SK-N-SH (cell line): ENCODE measurements around the gene FBXL7. TPM values are rescaled to one million over a fixed set of nuclear protein-coding genes. Genes with fewer than 3 reads are reported as not detected.

Experiments
- CTCF ChIA-PET: fragments of 300-600, 350-600 bp; formaldehyde crosslinking; extraction: SDS; loops from one replicate; lab custom pipeline; 2021; lab: Yijun Ruan, JAX
- POLR2A ChIA-PET: fragments of 350-600 bp; sonication (Branson Sonifier 250); formaldehyde crosslinking; extraction: SDS; loops from one replicate; lab custom pipeline; 2020; ENCODE audit warnings: antibody characterized with exemption, inconsistent platforms; lab: Yijun Ruan, JAX
- DNase-seq: peaks from one replicate; pipeline ENCODE4 v3.0.0; 2012
- H2AFZ ChIP-seq: fragments of 200-600 bp; sonication (generic); 2 replicates; pipeline ENCODE4 v1.8.1; 2016; ENCODE audit warnings: antibody characterized with exemption, mild to moderate bottlenecking, low read depth
- H3F3A ChIP-seq: fragments of 200-600 bp; sonication (generic); replicated peaks from 2 replicates; pipeline ENCODE3; 2016; ENCODE audit warnings: antibody characterized with exemption, mild to moderate bottlenecking; ENCODE audit not compliant: insufficient read depth
- H3K27ac ChIP-seq, 2 experiments: fragments of 200-500 bp in 1 of 2; fragments of 200-600 bp in 1 of 2; sonication (Bioruptor generic) in 1 of 2; sonication (generic), shearing (Covaris generic) in 1 of 2; 2 replicates each; pipeline versions ENCODE4 v1.5.1 to v1.6.1; 2014 to 2016; ENCODE audit warnings: low read depth in 2 of 2, inconsistent platforms in 1 of 2, low read length in 1 of 2, mild to moderate bottlenecking in 1 of 2, mixed read lengths in 1 of 2
- H3K27me3 ChIP-seq: fragments of 200-600 bp; sonication (generic), shearing (Covaris generic); 2 replicates; pipeline ENCODE4 v1.6.1; 2016; ENCODE audit warnings: mixed run types; ENCODE audit not compliant: insufficient read depth
- H3K36me3 ChIP-seq, 2 experiments: fragments of 200-500 bp in 1 of 2; fragments of 200-600 bp in 1 of 2; sonication (Bioruptor generic) in 1 of 2; sonication (generic) in 1 of 2; replicated peaks in 1 of 2; 2 replicates each; pipeline versions ENCODE3 to v1.5.1; 2014 to 2016; ENCODE audit warnings: low read length in 1 of 2, mild to moderate bottlenecking in 1 of 2; ENCODE audit not compliant: insufficient read depth in 2 of 2, control insufficient read depth in 1 of 2
- H3K4me1 ChIP-seq, 2 experiments: fragments of 200-500 bp in 1 of 2; fragments of 200-600 bp in 1 of 2; sonication (Bioruptor generic) in 1 of 2; sonication (generic), shearing (Covaris generic) in 1 of 2; 2 replicates each; pipeline versions ENCODE4 v1.5.1 to v1.6.1; 2014 to 2016; ENCODE audit warnings: low read depth in 1 of 2, low read length in 1 of 2, mixed run types in 1 of 2; ENCODE audit not compliant: insufficient read depth in 2 of 2, control insufficient read depth in 1 of 2
- H3K4me2 ChIP-seq: fragments of 200-600 bp; sonication (generic), shearing (Covaris generic); 2 replicates; pipeline ENCODE4 v1.6.1; 2017; ENCODE audit warnings: mixed run types
- H3K4me3 ChIP-seq, 2 experiments: fragments of 200-500 bp in 1 of 2; fragments of 200-600 bp in 1 of 2; sonication (Bioruptor generic) in 1 of 2; sonication (generic), shearing (Covaris generic) in 1 of 2; 2 replicates each; pipeline versions ENCODE4 v1.5.1 to v1.8.1; 2014 to 2016; ENCODE audit warnings: low read depth in 2 of 2, inconsistent platforms in 1 of 2, low read length in 1 of 2, mild to moderate bottlenecking in 1 of 2, mixed read lengths in 1 of 2, moderate library complexity in 1 of 2
- H3K79me2 ChIP-seq: fragments of 200-600 bp; sonication (generic); 2 replicates; pipeline ENCODE4 v1.8.1; 2017; ENCODE audit warnings: mild to moderate bottlenecking; ENCODE audit not compliant: insufficient read depth
- H3K9ac ChIP-seq: fragments of 200-600 bp; sonication (generic); 2 replicates; pipeline ENCODE4 v1.6.1; 2017; ENCODE audit warnings: mixed run types
- H3K9me2 ChIP-seq: fragments of 200-600 bp; sonication (generic); 2 replicates; pipeline ENCODE4 v1.6.1; 2017; ENCODE audit warnings: mixed run types
- H3K9me3 ChIP-seq: fragments of 200-600 bp; sonication (generic); 2 replicates; pipeline ENCODE4 v1.6.1; 2017; ENCODE audit warnings: mixed run types, mild to moderate bottlenecking, moderate library complexity
- H4K20me1 ChIP-seq: fragments of 200-600 bp; sonication (generic); 2 replicates; pipeline ENCODE4 v1.6.1; 2017; ENCODE audit warnings: mild to moderate bottlenecking, mixed run types; ENCODE audit not compliant: insufficient read depth
- CHD2 ChIP-seq: fragments of 150-350 bp; IDR thresholded peaks from 2 replicates; pipeline ENCODE4 v1.6.1; 2018; ENCODE audit warnings: low read length; ENCODE audit not compliant: partially characterized antibody
- EP300 ChIP-seq, 2 experiments: IDR thresholded peaks; 2 replicates each; pipeline versions ENCODE4 v1.4.0 to v1.6.1; 2012; ENCODE audit warnings: borderline replicate concordance in 1 of 2, low read depth in 1 of 2, low read length in 1 of 2
- FOXJ3 ChIP-seq: sonication (generic); formaldehyde crosslinking; IDR thresholded peaks from 2 replicates; pipeline ENCODE4 v1.5.1; 2020; ENCODE audit warnings: mild to moderate bottlenecking, missing genetic modification reagents
- GABPA ChIP-seq: IDR thresholded peaks from 2 replicates; pipeline ENCODE4 v1.4.0; 2012; ENCODE audit warnings: low read depth, mild to moderate bottlenecking
- JUND ChIP-seq: IDR thresholded peaks from 2 replicates; pipeline ENCODE4 v1.4.0; 2012
- MXI1 ChIP-seq: IDR thresholded peaks from 2 replicates; pipeline ENCODE4 v1.6.1; 2012; ENCODE audit warnings: mild to moderate bottlenecking, low read depth, low read length, improper control_type of control experiment
- RAD21 ChIP-seq: IDR thresholded peaks from 2 replicates; pipeline ENCODE4 v1.6.1; 2012; ENCODE audit warnings: mild to moderate bottlenecking, low read length
- RXRA ChIP-seq: IDR thresholded peaks from 2 replicates; pipeline ENCODE4 v1.4.0; 2012; ENCODE audit warnings: low read depth, mild to moderate bottlenecking, borderline replicate concordance
- SIN3A ChIP-seq: IDR thresholded peaks from 2 replicates; pipeline ENCODE4 v1.6.1; 2012; ENCODE audit warnings: low read depth, mild to moderate bottlenecking, low read length, moderate library complexity, borderline replicate concordance
- TAF1 ChIP-seq: IDR thresholded peaks from 2 replicates; pipeline ENCODE4 v1.6.1; 2012; ENCODE audit warnings: low read depth, mild to moderate bottlenecking, low read length, moderate library complexity, borderline replicate concordance
- TEAD4 ChIP-seq: IDR thresholded peaks from 2 replicates; pipeline ENCODE4 v1.4.0; 2012; ENCODE audit warnings: mild to moderate bottlenecking, borderline replicate concordance; ENCODE audit not compliant: insufficient read depth
- YY1 ChIP-seq: IDR thresholded peaks from 2 replicates; pipeline ENCODE4 v1.4.0; 2012; ENCODE audit warnings: low read depth, mild to moderate bottlenecking
- WGBS: methylation state at CpG from one replicate; pipeline ENCODE4 v1.1.6; 2017; ENCODE audit warnings: low lambda C conversion rate; 5-methylcytosine and 5-hydroxymethylcytosine counted together
- polyA plus RNA-seq, 3 experiments: library from polyadenylated mRNA; depleted of rRNA; stranded (reverse); fragments of >200 nt; gene quantifications; 2 replicates each; pipeline ENCODE4 v1.2.3, GENCODE V29; 2012
- TF ChIP-seq, protein P1 (sequence below): IDR thresholded peaks from 2 replicates; pipeline ENCODE4; 2012
- TF ChIP-seq, protein P2 (sequence below): IDR thresholded peaks from 2 replicates; pipeline ENCODE4 v1.4.0; 2012; ENCODE audit warnings: low read depth, borderline replicate concordance
- TF ChIP-seq, protein P3 (sequence below): fragments of 200-600 bp; sonication (generic); IDR thresholded peaks from 2 replicates; pipeline ENCODE4 v1.6.1; 2017; ENCODE audit warnings: antibody characterized with exemption, mild to moderate bottlenecking, moderate library complexity
- TF ChIP-seq, protein P4 (sequence below): fragments of 150-350 bp; IDR thresholded peaks from 2 replicates; pipeline ENCODE4 v1.6.1; 2017; ENCODE audit warnings: antibody characterized with exemption, low read length, low read depth, borderline replicate concordance
- TF ChIP-seq, protein P5 (sequence below): IDR thresholded peaks from 2 replicates; pipeline ENCODE4 v1.6.1; 2012; ENCODE audit warnings: mild to moderate bottlenecking, low read depth, low read length, moderate library complexity

The FBXL7 gene
- polyA plus RNA-seq, 1 of the 3 experiments (the other 2 are of a cell fraction), result 7.0 TPM

DNA sequence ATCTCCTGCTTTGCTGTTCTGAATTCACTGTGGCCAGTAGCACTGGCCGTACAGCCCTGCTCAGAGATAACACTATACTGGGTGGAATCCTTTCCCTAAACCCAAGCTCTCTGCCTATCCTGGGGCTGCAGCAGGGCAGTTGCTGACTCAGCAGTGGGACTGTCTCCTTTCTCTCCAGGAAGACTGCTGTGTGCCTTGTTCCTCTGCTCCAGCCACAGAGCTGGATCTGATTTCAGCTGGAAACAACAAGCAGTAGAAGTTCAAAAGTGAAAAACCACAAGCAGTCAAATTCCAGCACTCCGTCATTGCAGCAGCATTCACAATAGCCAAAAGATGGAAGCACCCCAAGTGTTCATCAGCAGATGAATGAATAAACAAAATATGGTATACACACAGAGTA lies 105.0 kb downstream of the FBXL7 start:
- CTCF ChIA-PET, result no interaction called here
- Histone ChIP-seq H3K36me3 (peaks cover 0 to 4% of the 10 kb centered on the region in 2 experiments), H3K4me2 (no peak overlapping the region), H3K9me2 (no peaks in the 10 kb centered on the region), H3K27ac (no peak overlapping the region), H3F3A (no peaks in the 10 kb centered on the region), H3K9me3 (no peaks in the 10 kb centered on the region), H3K4me3 (no peak overlapping the region), H3K4me1 (no peaks in the 10 kb centered on the region; a peak in 1 of 4 replicates), H3K79me2 (peaks cover 3% of the 10 kb centered on the region; the same call in 1 of the 2 replicates), H4K20me1 (no peaks in the 10 kb centered on the region), H3K27me3 (no peaks in the 10 kb centered on the region), H2AFZ (no peak overlapping the region), H3K9ac (no peak overlapping the region)
- 71% methylated on average over 1 of the region's 2 CpGs for WGBS
- no peak for DNase-seq
- no peak for TF ChIP-seq SIN3A
- no peak for TF ChIP-seq RAD21
- TF ChIP-seq TAF1, result no peak
- TF ChIP-seq, protein P1, sequence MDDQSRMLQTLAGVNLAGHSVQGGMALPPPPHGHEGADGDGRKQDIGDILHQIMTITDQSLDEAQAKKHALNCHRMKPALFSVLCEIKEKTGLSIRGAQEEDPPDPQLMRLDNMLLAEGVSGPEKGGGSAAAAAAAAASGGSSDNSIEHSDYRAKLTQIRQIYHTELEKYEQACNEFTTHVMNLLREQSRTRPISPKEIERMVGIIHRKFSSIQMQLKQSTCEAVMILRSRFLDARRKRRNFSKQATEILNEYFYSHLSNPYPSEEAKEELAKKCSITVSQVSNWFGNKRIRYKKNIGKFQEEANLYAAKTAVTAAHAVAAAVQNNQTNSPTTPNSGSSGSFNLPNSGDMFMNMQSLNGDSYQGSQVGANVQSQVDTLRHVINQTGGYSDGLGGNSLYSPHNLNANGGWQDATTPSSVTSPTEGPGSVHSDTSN, result no peak
- TF ChIP-seq FOXJ3 (CRISPR knock-in tag), result no peak
- TF ChIP-seq, protein P2, sequence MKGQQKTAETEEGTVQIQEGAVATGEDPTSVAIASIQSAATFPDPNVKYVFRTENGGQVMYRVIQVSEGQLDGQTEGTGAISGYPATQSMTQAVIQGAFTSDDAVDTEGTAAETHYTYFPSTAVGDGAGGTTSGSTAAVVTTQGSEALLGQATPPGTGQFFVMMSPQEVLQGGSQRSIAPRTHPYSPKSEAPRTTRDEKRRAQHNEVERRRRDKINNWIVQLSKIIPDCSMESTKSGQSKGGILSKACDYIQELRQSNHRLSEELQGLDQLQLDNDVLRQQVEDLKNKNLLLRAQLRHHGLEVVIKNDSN, result no peak
- TF ChIP-seq YY1, result no peak
- TF ChIP-seq, protein P3, sequence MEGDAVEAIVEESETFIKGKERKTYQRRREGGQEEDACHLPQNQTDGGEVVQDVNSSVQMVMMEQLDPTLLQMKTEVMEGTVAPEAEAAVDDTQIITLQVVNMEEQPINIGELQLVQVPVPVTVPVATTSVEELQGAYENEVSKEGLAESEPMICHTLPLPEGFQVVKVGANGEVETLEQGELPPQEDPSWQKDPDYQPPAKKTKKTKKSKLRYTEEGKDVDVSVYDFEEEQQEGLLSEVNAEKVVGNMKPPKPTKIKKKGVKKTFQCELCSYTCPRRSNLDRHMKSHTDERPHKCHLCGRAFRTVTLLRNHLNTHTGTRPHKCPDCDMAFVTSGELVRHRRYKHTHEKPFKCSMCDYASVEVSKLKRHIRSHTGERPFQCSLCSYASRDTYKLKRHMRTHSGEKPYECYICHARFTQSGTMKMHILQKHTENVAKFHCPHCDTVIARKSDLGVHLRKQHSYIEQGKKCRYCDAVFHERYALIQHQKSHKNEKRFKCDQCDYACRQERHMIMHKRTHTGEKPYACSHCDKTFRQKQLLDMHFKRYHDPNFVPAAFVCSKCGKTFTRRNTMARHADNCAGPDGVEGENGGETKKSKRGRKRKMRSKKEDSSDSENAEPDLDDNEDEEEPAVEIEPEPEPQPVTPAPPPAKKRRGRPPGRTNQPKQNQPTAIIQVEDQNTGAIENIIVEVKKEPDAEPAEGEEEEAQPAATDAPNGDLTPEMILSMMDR, result no peak
- TF ChIP-seq JUND, result no peak
- no peak for TF ChIP-seq GABPA
- TF ChIP-seq, protein P4, sequence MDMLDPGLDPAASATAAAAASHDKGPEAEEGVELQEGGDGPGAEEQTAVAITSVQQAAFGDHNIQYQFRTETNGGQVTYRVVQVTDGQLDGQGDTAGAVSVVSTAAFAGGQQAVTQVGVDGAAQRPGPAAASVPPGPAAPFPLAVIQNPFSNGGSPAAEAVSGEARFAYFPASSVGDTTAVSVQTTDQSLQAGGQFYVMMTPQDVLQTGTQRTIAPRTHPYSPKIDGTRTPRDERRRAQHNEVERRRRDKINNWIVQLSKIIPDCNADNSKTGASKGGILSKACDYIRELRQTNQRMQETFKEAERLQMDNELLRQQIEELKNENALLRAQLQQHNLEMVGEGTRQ, result no peak
- TF ChIP-seq CHD2, result no peak
- TF ChIP-seq MXI1, result no peak
- TF ChIP-seq EP300 (IDR thresholded peaks at IDR 0.05; ENCODE audit: borderline replicate concordance in 1 of 2, low read depth in 1 of 2, low read length in 1 of 2), result no peak
- no peak for TF ChIP-seq TEAD4
- no peak for TF ChIP-seq RXRA
- TF ChIP-seq, protein P5, sequence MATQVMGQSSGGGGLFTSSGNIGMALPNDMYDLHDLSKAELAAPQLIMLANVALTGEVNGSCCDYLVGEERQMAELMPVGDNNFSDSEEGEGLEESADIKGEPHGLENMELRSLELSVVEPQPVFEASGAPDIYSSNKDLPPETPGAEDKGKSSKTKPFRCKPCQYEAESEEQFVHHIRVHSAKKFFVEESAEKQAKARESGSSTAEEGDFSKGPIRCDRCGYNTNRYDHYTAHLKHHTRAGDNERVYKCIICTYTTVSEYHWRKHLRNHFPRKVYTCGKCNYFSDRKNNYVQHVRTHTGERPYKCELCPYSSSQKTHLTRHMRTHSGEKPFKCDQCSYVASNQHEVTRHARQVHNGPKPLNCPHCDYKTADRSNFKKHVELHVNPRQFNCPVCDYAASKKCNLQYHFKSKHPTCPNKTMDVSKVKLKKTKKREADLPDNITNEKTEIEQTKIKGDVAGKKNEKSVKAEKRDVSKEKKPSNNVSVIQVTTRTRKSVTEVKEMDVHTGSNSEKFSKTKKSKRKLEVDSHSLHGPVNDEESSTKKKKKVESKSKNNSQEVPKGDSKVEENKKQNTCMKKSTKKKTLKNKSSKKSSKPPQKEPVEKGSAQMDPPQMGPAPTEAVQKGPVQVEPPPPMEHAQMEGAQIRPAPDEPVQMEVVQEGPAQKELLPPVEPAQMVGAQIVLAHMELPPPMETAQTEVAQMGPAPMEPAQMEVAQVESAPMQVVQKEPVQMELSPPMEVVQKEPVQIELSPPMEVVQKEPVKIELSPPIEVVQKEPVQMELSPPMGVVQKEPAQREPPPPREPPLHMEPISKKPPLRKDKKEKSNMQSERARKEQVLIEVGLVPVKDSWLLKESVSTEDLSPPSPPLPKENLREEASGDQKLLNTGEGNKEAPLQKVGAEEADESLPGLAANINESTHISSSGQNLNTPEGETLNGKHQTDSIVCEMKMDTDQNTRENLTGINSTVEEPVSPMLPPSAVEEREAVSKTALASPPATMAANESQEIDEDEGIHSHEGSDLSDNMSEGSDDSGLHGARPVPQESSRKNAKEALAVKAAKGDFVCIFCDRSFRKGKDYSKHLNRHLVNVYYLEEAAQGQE, result no peak
- POLR2A ChIA-PET, result no interaction called here
